ENCODE data around the gene TTBK1.

DNA sequence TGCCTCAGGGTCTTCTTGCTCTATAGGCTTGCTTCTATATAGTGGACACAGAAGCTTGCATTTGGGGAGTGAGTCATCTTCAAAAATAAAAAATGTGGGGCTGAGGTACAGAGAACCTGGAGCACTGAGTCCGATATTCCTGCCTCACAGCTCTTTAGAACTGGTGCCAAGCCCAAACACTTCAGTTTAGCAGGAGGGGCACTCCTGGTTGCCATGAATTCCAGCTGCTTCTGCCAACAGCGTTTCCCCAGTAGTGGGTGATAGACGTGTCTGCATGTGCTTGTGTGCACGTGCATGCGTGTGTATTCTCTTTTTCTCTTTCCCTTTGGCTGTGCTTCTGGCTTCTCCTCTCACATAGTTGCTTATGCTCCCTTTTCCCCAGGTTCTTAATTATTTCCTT is 25.9 kb upstream of the TTBK1 start:
- TF ChIP-seq, protein P1, sequence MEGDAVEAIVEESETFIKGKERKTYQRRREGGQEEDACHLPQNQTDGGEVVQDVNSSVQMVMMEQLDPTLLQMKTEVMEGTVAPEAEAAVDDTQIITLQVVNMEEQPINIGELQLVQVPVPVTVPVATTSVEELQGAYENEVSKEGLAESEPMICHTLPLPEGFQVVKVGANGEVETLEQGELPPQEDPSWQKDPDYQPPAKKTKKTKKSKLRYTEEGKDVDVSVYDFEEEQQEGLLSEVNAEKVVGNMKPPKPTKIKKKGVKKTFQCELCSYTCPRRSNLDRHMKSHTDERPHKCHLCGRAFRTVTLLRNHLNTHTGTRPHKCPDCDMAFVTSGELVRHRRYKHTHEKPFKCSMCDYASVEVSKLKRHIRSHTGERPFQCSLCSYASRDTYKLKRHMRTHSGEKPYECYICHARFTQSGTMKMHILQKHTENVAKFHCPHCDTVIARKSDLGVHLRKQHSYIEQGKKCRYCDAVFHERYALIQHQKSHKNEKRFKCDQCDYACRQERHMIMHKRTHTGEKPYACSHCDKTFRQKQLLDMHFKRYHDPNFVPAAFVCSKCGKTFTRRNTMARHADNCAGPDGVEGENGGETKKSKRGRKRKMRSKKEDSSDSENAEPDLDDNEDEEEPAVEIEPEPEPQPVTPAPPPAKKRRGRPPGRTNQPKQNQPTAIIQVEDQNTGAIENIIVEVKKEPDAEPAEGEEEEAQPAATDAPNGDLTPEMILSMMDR (IDR thresholded peaks at IDR 0.05): no peak
- TF ChIP-seq EP300 (IDR thresholded peaks at IDR 0.05; ENCODE audit: borderline replicate concordance in 1 of 2, low read depth in 1 of 2, low read length in 1 of 2) (no peak), EZH2phosphoT487 (IDR thresholded peaks at IDR 0.05; ENCODE audit: borderline replicate concordance, low read depth) (no peak), POLR2AphosphoS5 (IDR thresholded peaks at IDR 0.05; ENCODE audit: low read depth, low read length) (no peak)
